ENCODE data around the gene TMEM61.

- peak; percentile 83 to 99 (median 98) for TF ChIP-seq CTCF (IDR thresholded peaks at IDR 0.05; ENCODE audit: control extremely low read depth in 1 of 3, insufficient read depth in 1 of 3, low read depth in 1 of 3, low read length in 3 of 3)
- TF ChIP-seq POLR2A (IDR thresholded peaks at IDR 0.05; ENCODE audit: control extremely low read depth in 1 of 2, low read depth in 2 of 2, low read length in 2 of 2) = peak in 1 of 2 experiments; percentile 32; a peak in 1 of 3 replicates
- peak; percentile 80; the same call in 1 of the 2 replicates for TF ChIP-seq TCF12 (IDR thresholded peaks at IDR 0.05; ENCODE audit: low read depth, low read length)
- TF ChIP-seq RFX5 (IDR thresholded peaks at IDR 0.05; ENCODE audit: borderline replicate concordance, low read depth, low read length) = no peak
- TF ChIP-seq TAF1 (IDR thresholded peaks at IDR 0.05; ENCODE audit: low read depth, low read length) = peak; percentile 62
- no peak for TF ChIP-seq NRF1 (IDR thresholded peaks at IDR 0.05; ENCODE audit: low read depth, low read length)
- TF ChIP-seq RAD21 (IDR thresholded peaks at IDR 0.05 in 1 of 2, conservative IDR thresholded peaks at IDR 0.05 in 1 of 2; ENCODE audit: low read depth in 2 of 2, low read length in 2 of 2) = peak; percentile 93
- TF ChIP-seq E2F6 (IDR thresholded peaks at IDR 0.05) = 0 out of 2 replicates have a peak, but pooled peaks have one; percentile 55
Measured at GRCh38 chr1:55021942-55022546, 41.6 kb downstream of the TMEM61 start.

All from H1 (cell line).